Neural crest cell (in vitro differentiated cells): ENCODE measurements around the gene TPRA1. TPM values are rescaled to one million over a fixed set of nuclear protein-coding genes. Genes with fewer than 3 reads are reported as not detected.
"Not testable (repeated sequence)": the region's sequence is repeated elsewhere in the genome, so short reads cannot be mapped to it uniquely, and the experiment has no call there.

Experiments used
- DNase-seq: peaks from one replicate; pipeline ENCODE4 v3.0.0; 2021; ENCODE audit warnings: low read depth, mixed read lengths, low spot score
- H3K27ac Mint-ChIP-seq: one replicate; pipeline ENCODE4 v1.8.0; 2021; ENCODE audit warnings: mild to moderate bottlenecking, mixed read lengths; ENCODE audit not compliant: unreplicated experiment
- H3K27me3 Mint-ChIP-seq: 2 replicates; pipeline ENCODE4 v1.8.0; 2021; ENCODE audit warnings: low read depth, mild to moderate bottlenecking, mixed read lengths
- H3K36me3 Mint-ChIP-seq: 2 replicates; pipeline ENCODE4 v1.8.0; 2021; ENCODE audit warnings: low read depth, mild to moderate bottlenecking, mixed read lengths
- H3K4me1 Mint-ChIP-seq: 2 replicates; pipeline ENCODE4 v1.8.0; 2021; ENCODE audit warnings: mixed read lengths
- H3K4me3 Mint-ChIP-seq: one replicate; pipeline ENCODE4 v1.8.0; 2021; ENCODE audit warnings: mild to moderate bottlenecking, mixed read lengths
- H3K9me3 Mint-ChIP-seq: 2 replicates; pipeline ENCODE4 v1.8.0; 2021; ENCODE audit warnings: mixed read lengths
- total RNA-seq: library from RNA; stranded (reverse); gene quantifications from 2 replicates; pipeline ENCODE4 v1.2.1, GENCODE V29; 2021
- TF ChIP-seq, protein P1 (sequence below): fragments of 200-600 bp; sonication (generic); conservative IDR thresholded peaks from 2 replicates; pipeline ENCODE4 v1.5.0; 2021; ENCODE audit warnings: antibody characterized with exemption, mild to moderate bottlenecking

TPRA1 gene
- total RNA-seq, 1 donor from 2014 or later: 27.2 TPM

GRCh38 chr3:127608362-127608718, 17.8 kb upstream of the TPRA1 start:
- Mint-ChIP-seq H3K4me3 (no peak overlapping the region), H3K27ac (no peak overlapping the region), H3K4me1 (peaks cover 5% of the 10 kb centered on the region), H3K27me3 (no peaks in the 10 kb centered on the region), H3K9me3 (no peaks in the 10 kb centered on the region), H3K36me3 (peaks cover 45% of the 10 kb centered on the region)
- no peak for DNase-seq
- TF ChIP-seq, protein P1, sequence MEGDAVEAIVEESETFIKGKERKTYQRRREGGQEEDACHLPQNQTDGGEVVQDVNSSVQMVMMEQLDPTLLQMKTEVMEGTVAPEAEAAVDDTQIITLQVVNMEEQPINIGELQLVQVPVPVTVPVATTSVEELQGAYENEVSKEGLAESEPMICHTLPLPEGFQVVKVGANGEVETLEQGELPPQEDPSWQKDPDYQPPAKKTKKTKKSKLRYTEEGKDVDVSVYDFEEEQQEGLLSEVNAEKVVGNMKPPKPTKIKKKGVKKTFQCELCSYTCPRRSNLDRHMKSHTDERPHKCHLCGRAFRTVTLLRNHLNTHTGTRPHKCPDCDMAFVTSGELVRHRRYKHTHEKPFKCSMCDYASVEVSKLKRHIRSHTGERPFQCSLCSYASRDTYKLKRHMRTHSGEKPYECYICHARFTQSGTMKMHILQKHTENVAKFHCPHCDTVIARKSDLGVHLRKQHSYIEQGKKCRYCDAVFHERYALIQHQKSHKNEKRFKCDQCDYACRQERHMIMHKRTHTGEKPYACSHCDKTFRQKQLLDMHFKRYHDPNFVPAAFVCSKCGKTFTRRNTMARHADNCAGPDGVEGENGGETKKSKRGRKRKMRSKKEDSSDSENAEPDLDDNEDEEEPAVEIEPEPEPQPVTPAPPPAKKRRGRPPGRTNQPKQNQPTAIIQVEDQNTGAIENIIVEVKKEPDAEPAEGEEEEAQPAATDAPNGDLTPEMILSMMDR: no peak

DNA sequence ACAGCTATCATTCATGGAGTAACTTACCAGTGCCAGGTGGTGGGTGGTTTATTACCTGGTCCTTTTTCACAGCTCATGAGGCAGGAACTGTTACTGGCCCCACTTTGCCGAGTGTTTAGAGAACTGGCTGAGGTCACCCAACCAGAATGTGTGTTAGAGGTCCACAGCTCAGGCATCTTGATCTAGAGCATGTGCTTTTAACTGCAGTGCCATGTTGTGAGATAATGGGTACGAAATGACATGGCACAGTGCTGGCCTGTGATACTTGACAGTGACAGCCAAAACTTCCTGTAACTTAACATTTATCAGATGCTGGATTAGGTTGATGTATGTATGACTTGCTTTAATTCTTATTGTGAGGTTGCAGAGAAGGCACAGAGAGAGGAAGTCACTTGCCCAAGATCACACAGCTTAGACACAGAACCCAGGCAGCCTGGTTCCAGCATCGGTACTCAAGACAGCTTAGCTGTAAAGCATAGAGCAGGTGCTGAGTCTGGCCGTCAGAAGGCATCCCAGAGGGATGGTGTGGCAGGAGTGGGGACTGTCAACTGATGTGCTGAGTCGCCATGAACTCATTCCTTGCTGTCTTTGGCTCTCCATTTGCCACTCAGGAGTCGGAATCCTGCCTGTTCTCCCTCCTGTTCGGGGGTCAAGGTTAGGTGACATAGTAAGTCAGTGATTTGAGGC, 17.3 kb upstream of the TPRA1 start:
- peaks cover 45% of the 10 kb centered on the region for H3K36me3 Mint-ChIP-seq
- no peak overlapping the region for H3K4me3 Mint-ChIP-seq
- no peak overlapping the region for H3K27ac Mint-ChIP-seq
- no peaks in the 10 kb centered on the region for H3K27me3 Mint-ChIP-seq
- peaks cover 5% of the 10 kb centered on the region for H3K4me1 Mint-ChIP-seq
- TF ChIP-seq, protein P1: no peak
- no peaks in the 10 kb centered on the region for H3K9me3 Mint-ChIP-seq
- DNase-seq: no peak

DNA sequence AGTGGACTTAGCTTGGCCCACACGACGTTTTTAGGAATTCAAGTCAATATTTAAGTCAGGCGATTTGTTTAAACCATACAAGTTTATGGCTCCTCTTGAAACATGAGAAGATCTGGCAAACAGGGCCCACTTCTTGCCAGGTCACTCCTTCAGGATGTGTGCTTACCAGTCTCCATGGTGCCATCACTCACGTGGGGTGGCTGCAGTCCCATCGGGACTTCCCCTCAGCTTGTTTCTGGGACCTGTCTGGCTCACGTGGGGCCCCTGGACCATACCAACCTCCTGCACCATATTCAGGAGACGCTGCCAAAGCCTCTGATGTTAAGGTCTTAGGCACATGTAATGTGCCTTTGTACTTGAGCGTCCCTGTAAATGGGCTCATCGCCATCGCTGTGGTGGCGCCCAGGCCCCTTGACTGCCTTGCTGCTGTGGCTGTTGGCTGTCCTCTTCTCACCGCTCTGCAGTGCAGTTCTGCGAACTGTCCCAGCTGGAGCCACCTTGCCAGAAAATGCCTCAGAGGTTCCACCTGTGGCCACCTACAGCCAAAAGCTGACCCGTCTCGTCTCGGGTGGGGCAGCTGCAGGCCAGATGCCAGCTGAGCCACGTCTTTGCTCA, 16.6 kb upstream of the TPRA1 start:
- DNase-seq: no peak
- H3K4me3 Mint-ChIP-seq: no peak overlapping the region
- peaks cover 49% of the 10 kb centered on the region for H3K36me3 Mint-ChIP-seq
- peaks cover 12% of the 10 kb centered on the region for H3K4me1 Mint-ChIP-seq
- no peak overlapping the region for H3K27ac Mint-ChIP-seq
- TF ChIP-seq, protein P1: no peak
- H3K27me3 Mint-ChIP-seq: no peaks in the 10 kb centered on the region
- no peaks in the 10 kb centered on the region for H3K9me3 Mint-ChIP-seq

GRCh38 chr3:127606086-127606805, 15.7 kb upstream of the TPRA1 start:
- H3K27ac Mint-ChIP-seq: no peak overlapping the region
- no peaks in the 10 kb centered on the region for H3K27me3 Mint-ChIP-seq
- no peaks in the 10 kb centered on the region for H3K9me3 Mint-ChIP-seq
- TF ChIP-seq, protein P1: no peak
- DNase-seq: no peak
- H3K4me1 Mint-ChIP-seq: peaks cover 20% of the 10 kb centered on the region
- peaks cover 48% of the 10 kb centered on the region for H3K36me3 Mint-ChIP-seq
- no peak overlapping the region for H3K4me3 Mint-ChIP-seq

DNA sequence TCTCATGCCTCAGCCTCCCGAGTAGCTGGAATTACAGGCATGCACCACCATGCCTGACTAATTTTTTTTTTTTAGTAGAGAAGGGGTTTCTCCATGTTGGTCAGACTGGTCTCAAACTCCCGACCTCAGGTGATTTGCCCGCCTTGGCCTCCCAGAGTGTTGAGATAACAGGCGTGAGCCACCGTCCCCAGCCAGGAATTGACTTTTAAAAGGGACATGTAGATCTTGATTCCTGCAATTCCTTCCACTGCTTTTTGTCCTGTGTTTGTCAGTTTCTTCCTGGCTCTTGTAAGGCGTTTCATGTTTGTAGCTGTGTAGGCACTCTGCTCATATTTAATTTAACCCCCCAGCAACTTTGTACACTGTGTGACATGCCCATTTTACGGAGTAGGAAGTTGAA, 15.0 kb upstream of the TPRA1 start:
- not testable (repeated sequence) for H3K9me3 Mint-ChIP-seq, H3K4me3 Mint-ChIP-seq, H3K27ac Mint-ChIP-seq, H3K27me3 Mint-ChIP-seq, DNase-seq
- Mint-ChIP-seq H3K36me3 (peaks cover 44% of the 10 kb centered on the region), H3K4me1 (peaks cover 27% of the 10 kb centered on the region)
